HG02973 (cell line): ENCODE data around the gene COX10.
A peak's percentile ranks its signal among the peaks of the same experiment; 100 is the strongest.
"Not testable (repeated sequence)": the region's sequence is repeated elsewhere in the genome, so short reads cannot be mapped to it uniquely, and the experiment has no call there.

Experiments
- ATAC-seq: cut with Tn5 transposase; IDR thresholded peaks from one replicate; pipeline ENCODE4 v1.9.1; 2021; ENCODE audit warnings: moderate library complexity; ENCODE audit not compliant: unreplicated experiment

The COX10 gene

GRCh38 chr17:14069251-14070021, at the start of gene COX10:
COX10 (plus strand) TSS chr17:14069504; CDS start chr17:14069606, 102 bp downstream.
- ATAC-seq = peak; percentile 99

- not testable (repeated sequence) for ATAC-seq
These were observed 47.5 kb upstream of the COX10 start for GRCh38 chr17:14021651-14022294.

- ATAC-seq = not testable (repeated sequence)
These were observed 39.5 kb upstream of the COX10 start for GRCh38 chr17:14029755-14030154.

- ATAC-seq = no peak
These were observed 37.1 kb upstream of the COX10 start for GRCh38 chr17:14032234-14032633.

- no peak for ATAC-seq
These were observed 36.1 kb upstream of the COX10 start for GRCh38 chr17:14033166-14033565.

GRCh38 chr17:14037453-14037852, 31.9 kb upstream of the COX10 start:
- no peak for ATAC-seq

- ATAC-seq = no peak
These were observed 31.1 kb upstream of the COX10 start for GRCh38 chr17:14038206-14038605.

GRCh38 chr17:14042411-14042810, 26.9 kb upstream of the COX10 start:
- peak; percentile 59 for ATAC-seq

- ATAC-seq = no peak
These were observed 24.6 kb upstream of the COX10 start for GRCh38 chr17:14044702-14045101.

GRCh38 chr17:14046978-14047377, 22.3 kb upstream of the COX10 start:
- no peak for ATAC-seq

GRCh38 chr17:14047591-14047990, 21.7 kb upstream of the COX10 start:
- ATAC-seq = no peak

- ATAC-seq = no peak
These were observed 21.1 kb upstream of the COX10 start for GRCh38 chr17:14048169-14048568.

GRCh38 chr17:14050616-14051015, 18.7 kb upstream of the COX10 start:
- no peak for ATAC-seq

GRCh38 chr17:14051692-14052091, 17.6 kb upstream of the COX10 start:
- ATAC-seq = no peak

- no peak for ATAC-seq
These were observed 16.3 kb upstream of the COX10 start for GRCh38 chr17:14052886-14053615.

GRCh38 chr17:14057591-14057990, 11.7 kb upstream of the COX10 start:
- ATAC-seq = no peak

GRCh38 chr17:14058051-14058450, 11.3 kb upstream of the COX10 start:
- ATAC-seq = no peak

- ATAC-seq = no peak
These were observed 8.6 kb upstream of the COX10 start for GRCh38 chr17:14060706-14061105.

- ATAC-seq = no peak
These were observed 7.4 kb upstream of the COX10 start for GRCh38 chr17:14061666-14062560.

- ATAC-seq = no peak
These were observed 2.0 kb upstream of the COX10 start for GRCh38 chr17:14067347-14067746.
